Body of pancreas (tissue), 4 donors: ENCODE results near the gene XPO6.

Experiments
- CTCF ChIP-seq, 7 experiments: fragments of 450-650 bp in 4 of 7; fragments of 200-600 bp in 3 of 7; sonication (generic) in 3 of 7; IDR thresholded peaks; one replicate each; pipeline ENCODE4 v1.5.1; 2016 to 2019; ENCODE audit warnings: antibody characterized with exemption in 7 of 7
- POLR2A ChIP-seq, 3 donors: fragments of 450-650 bp; IDR thresholded peaks; one replicate each; pipeline ENCODE4 v1.6.1; 2016; ENCODE audit warnings: antibody characterized with exemption in 3 of 3, mild to moderate bottlenecking in 2 of 3

DNA sequence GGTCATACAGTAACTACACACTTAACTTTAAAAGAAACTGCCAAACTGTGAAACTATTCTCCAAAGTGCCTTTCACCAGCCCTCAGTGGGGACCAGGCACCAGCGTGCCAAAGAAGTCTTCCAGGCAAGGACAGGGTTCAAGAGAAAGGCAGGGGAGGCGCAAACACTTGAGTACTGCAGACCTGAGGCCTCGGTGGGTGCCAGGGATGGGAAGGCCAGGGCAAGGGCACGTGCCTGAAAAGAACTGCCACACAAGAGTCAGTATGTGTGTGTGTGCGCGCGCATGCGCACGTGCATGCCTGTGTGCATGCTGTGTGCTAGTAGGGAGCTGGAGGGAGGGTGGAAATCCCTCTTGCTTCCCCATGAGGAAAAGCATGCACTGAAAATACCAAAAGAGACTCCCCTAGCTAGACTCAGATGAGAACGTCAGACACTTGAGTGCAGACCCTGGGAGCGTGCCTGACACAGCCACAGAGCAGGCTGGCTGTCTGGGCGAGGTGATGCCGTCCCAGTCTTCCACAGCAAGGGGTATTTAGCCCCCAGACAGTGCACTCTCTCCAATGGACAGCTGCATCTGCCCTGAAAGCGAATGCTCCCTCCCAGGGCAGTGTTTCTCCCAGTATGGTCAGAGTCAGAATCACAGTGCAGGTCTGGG lies 108.1 kb downstream of the XPO6 start:
- TF ChIP-seq CTCF (IDR thresholded peaks at IDR 0.05) (no peak), POLR2A (IDR thresholded peaks at IDR 0.05) (no peak)
